Stimulated activated CD8-positive, alpha-beta memory T cell treated with anti-CD3 and anti-CD28 coated beads, Interleukin-7, amount 100 ng/mL, for 48 hours (primary cell): Measurements from ENCODE around the gene COL7A1.

Experiments used
- DNase-seq, 2 donors: peaks; one replicate each; pipeline ENCODE4 v3.0.0-alpha.2; 2020; ENCODE audit warnings: low read depth in 1 of 2; ENCODE audit errors: extremely low read depth in 1 of 2

The COL7A1 gene

DNA sequence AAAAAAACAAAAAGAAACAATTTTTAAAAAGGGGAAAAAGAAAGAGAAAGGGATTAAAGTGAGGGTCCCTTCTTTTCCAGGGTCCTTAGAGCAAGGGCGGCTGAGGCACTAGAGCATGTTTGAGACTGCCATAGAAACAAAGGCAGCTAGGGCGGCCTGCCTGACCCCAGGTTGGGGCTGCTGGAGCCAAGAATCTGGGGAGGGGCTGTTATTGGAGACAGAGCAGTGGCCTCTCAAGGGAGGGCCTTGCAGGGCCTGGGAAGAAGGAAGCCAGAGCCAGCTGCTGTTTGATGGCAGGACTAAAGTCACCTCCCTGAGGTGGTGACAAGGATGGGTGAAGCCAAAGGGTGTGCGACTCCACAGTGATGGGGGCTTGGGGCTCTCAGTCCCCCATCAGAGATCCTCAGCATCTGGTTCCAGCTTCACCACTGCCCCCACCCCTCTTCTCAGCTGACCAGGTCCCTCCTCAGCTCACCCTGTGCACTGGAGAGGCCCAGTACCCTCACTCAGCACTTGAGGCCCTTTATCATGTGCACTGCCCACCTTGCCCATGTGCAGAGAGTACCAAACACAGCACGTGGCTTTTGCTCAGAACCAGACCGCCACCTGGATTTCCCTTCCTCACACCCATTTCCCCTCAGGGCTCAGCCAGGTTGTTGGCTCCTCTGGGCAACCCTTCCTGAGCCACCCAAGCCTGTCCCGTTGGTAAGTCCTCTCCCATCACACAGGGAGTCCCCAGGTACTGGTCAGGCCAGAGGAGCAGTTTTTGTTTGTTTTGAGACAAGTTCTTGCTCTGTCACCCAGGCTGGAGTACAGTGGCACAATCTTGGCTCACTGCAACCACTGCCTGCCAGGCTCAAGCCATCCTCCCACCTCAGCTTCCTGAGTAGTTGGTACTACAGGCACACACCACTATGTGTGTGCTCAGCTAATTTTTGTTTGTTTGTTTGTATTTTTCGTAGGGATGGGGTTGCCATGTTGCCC, 24.7 kb upstream of the COL7A1 start:
- DNase-seq, result no peak

DNA sequence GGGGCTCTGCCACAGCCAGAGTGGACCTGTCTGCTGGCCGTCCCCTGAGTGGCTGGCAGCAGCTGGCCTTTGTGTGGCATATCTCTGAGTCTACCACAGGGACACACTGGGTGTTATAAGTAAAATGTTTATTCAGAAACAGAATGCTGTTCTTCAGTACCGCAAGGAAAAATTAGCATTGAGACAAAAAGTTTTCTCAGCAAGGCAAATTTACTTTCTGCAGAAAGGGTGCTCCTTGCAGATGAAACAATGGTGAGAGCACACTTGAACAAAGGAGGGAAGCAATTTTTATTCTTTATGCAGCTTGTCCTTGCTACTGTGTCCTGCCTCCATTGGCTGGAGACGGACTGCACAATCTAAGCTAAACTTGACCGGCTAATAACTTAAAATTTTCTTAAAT, 22.4 kb upstream of the COL7A1 start:
- DNase-seq, result no peak

DNA sequence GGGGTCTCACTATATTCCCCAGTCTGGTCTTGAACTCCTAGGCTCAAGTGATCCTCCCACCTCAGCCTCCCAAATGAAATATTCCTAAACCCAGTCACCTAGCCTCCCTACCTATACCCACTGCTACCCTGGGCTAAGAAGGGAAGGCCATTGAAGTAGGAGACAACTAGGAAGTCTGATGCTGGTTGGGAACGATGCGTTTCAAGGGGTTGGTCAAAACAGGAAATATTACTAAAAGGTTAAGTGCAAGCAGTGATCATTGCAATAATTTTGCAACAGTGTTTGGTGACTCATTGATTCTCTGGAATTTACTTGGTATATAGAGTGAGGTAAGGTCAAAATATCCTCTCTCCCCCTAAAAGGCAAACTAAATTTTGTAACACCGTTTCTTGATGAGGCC, 18.9 kb upstream of the COL7A1 start:
- no peak for DNase-seq

DNA sequence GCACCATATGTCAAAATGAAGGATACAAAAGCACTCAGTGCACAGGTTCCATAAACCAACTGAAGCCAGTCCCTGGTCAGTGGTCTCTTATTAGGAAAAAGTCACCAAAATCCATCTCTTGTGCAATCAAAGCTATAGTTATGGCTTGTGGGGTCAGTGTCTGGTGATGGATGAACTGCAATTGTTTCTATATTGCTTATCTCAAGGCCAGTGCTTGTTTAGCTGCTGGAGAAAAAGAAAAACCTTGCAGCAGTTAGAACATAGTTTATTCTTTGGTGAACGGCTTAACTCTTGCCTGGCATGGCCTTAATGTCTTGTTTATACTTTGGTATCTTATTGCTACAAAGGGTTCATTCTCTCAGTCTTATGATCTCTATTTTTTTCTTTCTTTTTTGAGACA, 17.2 kb upstream of the COL7A1 start:
- DNase-seq, result no peak

DNA sequence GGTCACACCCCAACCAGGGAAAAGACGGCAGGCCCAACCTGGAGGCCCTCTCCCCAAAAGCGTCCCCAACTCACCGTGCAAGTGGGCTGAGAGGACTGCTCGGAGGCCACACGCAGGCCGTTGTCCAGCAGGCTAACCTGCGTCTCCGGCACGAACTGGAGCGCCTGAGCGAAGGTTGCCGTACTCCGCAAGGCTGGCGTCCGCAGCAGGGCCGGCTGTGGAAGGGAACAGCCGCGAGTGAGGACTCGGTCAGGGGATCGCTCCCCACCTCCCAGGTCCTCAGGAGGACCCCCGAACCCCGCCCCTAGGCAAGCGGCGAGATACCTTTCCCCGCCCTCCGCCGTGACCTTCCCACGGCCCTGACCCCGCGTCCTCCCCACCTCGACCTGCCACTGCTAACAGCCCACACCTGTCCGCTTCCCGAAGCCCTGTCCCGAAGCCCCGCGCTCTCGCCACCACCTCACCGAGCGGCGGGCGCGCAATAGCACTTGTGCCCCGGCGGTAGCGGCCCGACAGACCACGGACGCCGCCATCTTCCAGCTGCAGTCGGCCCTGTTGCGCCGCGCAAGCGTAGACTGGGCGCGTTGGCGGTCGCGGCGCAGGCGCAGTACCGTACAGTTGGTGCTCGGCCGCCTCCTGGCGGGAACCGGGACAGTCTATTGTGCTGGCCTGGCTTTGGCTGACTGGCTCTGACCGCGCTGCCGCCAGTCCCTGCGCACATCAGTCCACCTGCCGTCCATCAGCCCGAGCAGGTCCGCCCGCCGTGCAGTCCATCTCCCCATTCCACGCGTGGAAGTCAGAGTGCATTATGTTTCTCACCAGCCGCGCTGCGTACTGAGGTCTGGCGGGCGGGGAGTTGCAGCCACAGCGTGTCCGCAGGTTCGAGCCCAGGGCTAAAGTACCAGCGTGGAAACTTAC, 14.2 kb upstream of the COL7A1 start, which contains the start of gene UQCRC1:
Gene UQCRC1 (minus strand): TSS at position 559 of the 918 bp plus-strand sequence. CDS start 26 bp downstream, at position 533.
- DNase-seq, result peak; percentile 82 to 89

DNA sequence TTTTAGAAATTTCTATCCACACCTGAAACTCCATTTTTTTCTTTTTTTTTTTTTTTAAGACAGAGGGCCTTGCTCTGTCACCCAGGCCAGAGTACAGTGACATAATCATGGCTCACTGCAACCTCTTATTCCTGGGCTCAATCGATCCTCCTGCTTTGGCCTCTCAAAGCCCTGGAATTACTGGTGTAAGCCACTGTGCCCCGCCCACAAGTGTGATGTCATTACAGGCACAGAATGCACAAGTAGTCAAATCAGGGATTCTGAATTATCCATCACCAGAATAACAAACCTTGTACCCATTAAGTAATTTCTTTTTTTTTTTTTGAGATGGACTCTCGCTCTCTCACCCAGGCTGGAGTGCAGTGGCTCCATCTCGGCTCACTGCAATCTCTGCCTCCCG, 12.4 kb upstream of the COL7A1 start:
- DNase-seq, result no peak

DNA sequence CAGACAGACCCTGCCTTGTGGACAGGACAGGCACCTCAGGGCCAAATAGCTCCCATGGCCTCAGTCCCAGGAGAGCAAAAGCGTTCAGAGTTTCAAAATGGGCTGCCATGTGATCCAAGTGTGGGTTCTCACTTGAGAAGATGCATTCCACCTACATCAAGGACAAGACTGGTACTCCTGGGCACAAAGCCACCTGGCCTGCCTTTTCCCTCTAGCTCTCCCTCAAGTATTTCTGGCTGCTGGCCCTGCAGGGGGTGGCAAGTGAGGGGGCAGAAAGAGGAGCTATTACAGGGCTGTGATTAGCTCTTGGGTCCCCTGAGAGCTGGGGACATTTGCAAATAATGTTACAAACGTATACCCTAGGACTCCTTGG, 6.5 kb upstream of the COL7A1 start:
- no peak for DNase-seq

DNA sequence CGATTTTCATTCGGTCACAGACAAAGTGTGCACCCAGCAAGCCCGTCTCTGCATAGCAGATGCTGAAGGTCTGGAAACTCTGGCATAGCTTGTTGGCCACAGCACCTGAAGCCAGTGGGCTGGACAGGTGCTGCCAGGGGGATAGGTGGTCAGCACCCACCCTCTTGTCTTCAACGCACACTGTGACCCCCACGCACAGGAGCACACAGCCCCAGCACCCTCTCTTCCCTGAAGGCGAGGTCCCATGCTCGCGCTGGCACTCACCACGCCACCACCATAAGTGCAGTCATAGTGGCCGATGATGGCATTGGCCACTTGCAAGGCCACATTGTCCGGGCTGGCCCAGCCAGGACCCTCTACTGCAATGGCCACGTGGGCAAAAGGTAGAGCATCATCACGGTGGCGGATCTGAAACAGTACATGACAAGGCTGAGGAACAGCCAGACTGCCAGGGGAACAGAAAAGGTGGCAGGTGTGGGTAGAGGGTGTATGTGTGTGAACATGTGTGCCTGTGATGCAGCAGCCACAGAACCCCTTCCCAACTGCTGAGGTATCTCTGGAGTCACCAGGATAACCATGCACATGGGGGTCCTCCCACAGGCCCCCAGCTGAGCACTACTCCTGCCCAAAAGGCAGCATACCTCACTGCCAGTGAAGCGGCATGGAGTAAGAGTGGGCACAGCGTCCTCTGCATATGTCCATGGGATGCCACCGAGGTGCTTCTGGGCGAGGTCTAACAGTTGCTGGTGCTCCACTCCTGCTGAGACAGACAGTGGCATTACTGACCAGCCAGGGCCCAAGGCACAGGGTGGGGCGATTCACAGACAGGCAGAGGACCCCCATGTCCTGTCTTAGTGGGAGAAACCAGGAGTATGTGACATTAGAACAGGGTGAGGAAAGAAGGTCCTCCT, 5.8 kb upstream of the COL7A1 start:
- no peak for DNase-seq

DNA sequence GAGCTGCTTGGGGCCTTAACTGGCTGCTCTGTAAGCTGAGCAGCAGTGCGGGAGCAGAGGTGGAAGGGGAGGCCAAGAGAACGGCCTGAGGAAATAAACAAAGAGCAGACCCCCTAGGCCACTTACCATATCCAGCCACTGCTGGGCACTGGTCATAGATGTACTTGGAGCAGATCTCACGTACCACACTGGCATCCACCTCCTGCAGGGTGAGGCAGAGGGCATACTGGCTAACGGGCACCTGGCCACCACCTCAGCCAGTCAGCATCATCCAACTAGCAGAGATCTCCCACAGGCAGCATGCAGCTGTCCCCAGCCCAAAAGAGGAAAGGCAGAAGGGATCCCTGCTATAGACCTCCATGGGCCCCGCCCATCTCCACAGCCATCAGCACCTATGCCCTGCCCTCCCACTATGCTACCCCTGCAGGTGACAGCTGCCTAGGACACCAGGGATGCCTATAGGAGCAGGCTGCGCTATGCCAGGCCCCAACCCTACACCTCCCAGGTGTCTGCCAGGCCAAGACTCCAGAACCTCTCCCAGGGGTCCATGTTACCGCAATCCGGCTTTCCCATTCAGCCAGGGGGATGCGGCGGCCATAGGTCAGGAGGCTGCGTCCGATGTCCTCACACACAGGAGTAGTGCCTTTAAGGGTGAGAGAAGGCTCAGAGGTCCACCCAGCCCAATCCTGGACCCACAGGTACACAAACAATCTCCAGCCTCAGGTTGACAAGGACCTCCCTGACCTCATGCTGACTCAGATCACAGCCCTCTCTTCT, 4.6 kb upstream of the COL7A1 start:
- DNase-seq, result no peak

DNA sequence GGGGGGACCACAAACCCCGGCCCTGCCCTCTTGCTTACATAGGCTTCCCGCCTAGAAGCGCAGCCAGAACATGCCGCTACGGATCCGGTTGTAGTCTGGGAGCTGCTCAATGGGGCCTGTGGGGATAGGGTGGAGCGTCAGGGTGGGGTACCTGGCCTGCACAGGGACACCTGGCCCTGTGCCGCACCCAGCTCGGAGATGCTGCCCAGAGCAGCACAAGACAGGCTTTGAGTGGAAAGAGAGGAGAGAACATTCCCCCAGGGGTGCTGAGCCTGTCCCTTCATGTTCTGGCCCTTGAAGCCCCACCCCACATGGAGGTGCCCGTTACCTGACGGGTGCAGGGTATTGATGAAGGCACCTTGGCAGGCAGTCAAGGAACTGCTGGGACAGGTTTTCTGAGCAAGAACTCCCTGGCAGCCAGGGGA, 4.0 kb upstream of the COL7A1 start:
- DNase-seq, result no peak

DNA sequence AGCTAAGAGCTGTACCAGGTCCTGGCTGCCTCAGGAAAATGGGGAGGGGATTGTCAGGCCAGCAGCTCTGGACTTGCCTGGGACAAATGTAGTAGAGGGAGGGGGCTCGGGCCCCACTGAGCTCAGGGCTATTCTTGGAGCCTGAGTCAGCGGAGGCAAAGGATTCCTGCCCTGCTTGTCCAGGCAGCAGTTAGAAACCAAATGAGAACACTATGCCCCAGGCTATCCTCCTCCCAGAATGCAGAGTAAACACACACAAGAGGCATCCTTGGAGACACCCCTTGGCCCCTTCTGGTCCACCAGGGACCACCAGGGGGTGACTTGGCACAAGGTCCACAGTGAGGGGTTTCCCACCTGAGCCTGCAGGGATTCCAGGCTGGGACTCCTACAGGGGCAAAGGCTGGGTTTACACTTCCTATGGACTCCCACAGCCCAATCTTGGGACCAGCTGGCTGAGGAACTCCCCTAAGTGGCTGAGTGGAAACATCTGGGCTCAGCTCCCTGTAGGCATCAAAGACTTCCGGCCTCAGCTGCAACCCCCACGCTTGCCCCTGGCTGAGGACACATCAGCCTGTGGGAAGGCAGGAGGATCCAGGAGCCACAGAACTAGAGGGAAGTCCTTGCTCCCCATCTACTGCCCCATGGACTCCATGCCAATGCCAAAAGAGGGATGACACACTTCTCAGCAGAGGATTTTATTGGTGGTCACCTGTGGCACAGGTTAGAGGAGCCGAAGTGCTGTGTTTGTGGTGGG, 3.4 kb upstream of the COL7A1 start:
- DNase-seq, result no peak

DNA sequence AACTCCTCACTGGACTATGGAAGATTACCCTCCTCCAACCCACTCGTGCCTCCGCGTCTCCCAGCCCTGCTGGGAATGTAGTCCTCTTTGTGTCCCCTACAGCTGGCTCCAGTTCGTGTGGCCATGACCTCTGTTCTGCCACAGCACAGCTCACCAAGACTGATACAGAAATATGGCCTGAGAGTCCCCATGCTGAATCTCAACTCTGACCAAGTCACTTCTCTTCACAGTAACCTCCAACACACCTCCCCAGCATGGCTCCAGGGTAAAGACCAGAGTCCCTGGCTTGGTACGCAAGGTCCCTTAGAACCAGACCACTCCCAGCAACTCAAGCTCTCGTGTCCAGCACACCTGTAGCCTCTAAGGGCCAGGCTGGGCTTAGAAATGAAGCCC, 2.3 kb upstream of the COL7A1 start:
- DNase-seq, result no peak

DNA sequence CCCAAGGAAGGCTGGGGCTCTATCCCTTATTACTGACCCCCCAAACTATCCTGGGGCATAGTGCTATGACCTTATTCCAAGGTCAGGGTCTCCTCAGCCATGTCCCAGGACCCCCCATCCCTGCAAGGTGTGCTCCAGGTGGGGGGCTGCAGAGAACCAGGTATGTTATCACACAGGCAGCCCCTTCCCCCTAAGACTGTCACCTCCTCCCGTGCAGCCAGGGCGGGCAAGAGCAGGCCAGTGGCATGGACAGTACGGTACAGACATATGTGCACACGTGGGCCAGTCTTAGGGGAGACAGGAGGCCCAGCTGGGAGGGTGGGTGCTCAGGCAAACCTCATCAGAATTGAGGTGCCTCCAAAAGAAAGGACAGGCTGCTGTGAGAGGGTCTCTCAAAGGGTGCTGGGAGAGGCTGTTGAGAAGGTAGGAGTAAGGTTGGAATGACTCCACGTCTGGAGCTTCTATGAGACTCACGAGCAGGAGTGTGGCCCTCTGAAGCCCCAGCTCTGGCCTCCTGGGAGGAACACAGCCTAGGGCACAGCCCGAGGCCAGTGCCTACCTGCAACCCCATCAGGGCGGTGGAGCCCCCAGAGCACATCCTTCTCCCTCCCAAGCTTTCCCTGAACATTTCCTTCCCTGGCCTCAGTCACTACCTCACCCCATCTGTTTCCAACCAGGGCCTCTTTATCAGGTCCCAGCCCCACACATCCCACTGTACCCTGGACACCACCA, 1.7 kb upstream of the COL7A1 start:
- DNase-seq, result no peak

DNA sequence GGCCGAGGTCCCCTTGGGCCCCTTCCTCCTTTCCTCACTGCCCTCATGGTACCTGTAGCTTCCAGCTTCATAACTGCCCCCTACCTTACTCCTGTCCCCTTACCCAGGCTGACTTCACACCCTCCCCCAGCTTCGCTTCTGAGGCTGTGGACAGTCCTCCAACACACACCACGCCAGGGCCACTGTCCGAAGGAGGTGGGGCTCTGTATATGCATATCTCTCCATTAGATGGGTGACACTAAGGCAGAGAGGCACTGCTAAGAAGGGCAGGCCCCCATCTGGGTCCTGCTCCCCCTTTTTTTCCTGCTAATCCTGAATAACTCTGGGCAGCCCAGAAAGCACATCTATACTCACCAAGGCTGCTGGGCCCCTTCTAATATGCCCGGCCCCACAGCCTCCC, 1.0 kb upstream of the COL7A1 start:
- no peak for DNase-seq

DNA sequence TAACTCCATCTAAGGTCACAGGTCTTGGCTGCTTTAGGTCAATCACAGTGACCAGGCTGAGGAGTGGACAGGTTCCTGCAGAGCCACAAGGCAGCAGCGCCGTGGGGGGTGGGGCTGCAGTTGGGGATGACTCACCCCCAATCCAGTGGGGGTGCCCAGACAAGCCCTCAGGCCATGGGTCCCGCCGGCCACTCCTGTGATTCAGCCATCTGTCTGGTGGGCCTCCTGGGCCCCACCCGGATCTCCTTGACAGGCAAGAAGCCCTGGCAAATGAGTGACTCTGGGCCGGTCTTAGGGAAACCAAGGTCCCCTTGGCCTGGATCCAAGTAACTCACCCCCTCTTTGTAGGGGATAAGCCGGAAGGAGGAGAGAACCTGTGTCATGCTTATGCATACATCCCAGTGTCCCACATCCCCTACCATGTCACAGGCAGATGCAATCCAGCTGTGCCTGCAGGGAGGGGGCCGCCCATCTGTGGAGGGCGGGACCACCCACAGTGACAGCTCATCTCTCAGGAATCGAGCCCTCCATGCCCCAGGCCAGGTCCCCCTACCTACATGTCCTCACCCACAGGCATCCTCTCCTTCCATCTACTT, 495 bp upstream of the COL7A1 start:
- no peak for DNase-seq

DNA sequence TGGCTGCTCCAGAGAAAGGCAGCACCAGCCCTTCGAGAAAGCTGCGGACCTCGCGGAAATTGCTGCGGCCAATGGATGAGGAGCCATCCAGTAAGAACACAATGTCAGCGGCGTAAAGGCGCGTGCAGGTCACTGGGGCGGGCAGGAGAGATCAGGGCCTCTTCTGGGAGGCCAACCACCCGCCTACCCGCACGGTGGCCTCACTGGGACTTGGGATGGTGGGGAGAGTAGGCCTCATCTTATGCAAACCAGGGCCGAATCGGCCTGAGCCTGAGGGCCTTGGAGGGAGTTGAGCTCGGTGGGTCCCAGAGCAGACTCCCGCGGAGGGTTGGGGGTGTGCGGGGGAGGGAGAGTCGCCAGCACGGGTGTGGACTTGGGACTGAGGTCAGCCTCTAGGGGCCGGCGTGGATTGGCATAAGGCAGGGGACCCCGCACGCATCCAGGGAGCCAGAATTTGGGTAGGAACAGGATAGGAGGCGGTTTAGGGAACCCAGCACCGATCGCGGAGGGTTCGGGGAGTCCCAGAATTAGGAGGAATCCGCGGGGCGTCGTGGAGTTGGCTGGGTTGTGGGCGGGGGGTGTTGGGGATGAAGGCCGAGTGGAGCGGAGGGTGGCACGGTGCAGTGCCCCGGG, 596 bp downstream of the COL7A1 start:
- DNase-seq, result no peak

DNA sequence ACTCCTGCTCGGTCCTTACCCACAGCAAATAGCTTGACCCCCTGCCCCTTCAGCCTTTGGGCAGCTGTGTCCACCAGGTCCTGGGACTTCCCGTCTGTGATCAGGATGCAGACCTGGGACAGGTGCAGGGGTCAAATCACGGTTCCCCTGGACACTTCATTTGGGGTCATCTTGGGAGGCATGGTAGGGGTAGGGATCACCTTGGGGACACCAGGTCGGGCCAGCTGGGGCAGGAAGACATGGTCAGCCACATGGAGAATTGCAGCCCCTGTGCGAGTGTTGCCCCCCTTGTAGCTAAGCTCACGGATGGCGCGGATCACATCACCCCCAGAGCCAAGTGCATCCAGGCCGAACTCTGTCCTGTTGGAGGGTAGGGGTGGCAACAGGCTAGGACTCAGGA, 1.8 kb downstream of the COL7A1 start:
- no peak for DNase-seq
